ACC112 (cell line): ENCODE measurements around the gene ZNF710.
"Not testable (repeated sequence)": the region's sequence is repeated elsewhere in the genome, so short reads cannot be mapped to it uniquely, and the experiment has no call there.

Experiments
- H2AFZ ChIP-seq: fragments of 200-600 bp; sonication (generic); one replicate; pipeline ENCODE4 v1.6.0; 2017; ENCODE audit warnings: antibody characterized with exemption, low read length; ENCODE audit not compliant: unreplicated experiment
- H3K27ac ChIP-seq: fragments of 200-600 bp; sonication (generic); 2 replicates; pipeline ENCODE4 v1.5.1; 2014; ENCODE audit warnings: low read depth, mild to moderate bottlenecking, antibody characterized with exemption, low read length, moderate library complexity
- H3K27me3 ChIP-seq: fragments of 200-600 bp; sonication (generic); 2 replicates; pipeline ENCODE4 v1.6.1; 2014; ENCODE audit warnings: mild to moderate bottlenecking, antibody characterized with exemption, low read length, moderate library complexity, mixed read lengths; ENCODE audit not compliant: insufficient read depth
- H3K36me3 ChIP-seq: fragments of 200-600 bp; sonication (generic); 2 replicates; pipeline ENCODE4 v1.6.1; 2016; ENCODE audit warnings: mild to moderate bottlenecking, antibody characterized with exemption, low read length, moderate library complexity, mixed read lengths; ENCODE audit not compliant: insufficient read depth
- H3K4me1 ChIP-seq: fragments of 200-600 bp; sonication (generic); one replicate; pipeline ENCODE4 v1.6.1; 2016; ENCODE audit warnings: low read length, mixed read lengths; ENCODE audit not compliant: insufficient read depth, unreplicated experiment, control insufficient read depth
- H3K4me3 ChIP-seq: fragments of 200-600 bp; sonication (generic); 2 replicates; pipeline ENCODE4 v1.5.1; 2014; ENCODE audit warnings: mild to moderate bottlenecking, low read depth, low read length
- H3K79me2 ChIP-seq: fragments of 200-600 bp; sonication (generic); one replicate; pipeline ENCODE4 v1.6.0; 2016; ENCODE audit warnings: low read length; ENCODE audit not compliant: control insufficient read depth, unreplicated experiment, insufficient read depth

Gene ZNF710

GRCh38 chr15:90103701-90104329 lies 102.7 kb downstream of the ZNF710 start:
- Histone ChIP-seq H3K27me3 (no peaks in the 10 kb centered on the region), H3K36me3 (no peaks in the 10 kb centered on the region), H3K27ac (no peak overlapping the region), H2AFZ (no peak overlapping the region), H3K4me1 (peaks cover 30% of the 10 kb centered on the region), H3K4me3 (no peak overlapping the region), H3K79me2 (peaks cover 12% of the 10 kb centered on the region)

- Histone ChIP-seq H3K79me2 (peaks cover 12% of the 10 kb centered on the region), H2AFZ (no peak overlapping the region), H3K27ac (no peak overlapping the region), H3K36me3 (no peaks in the 10 kb centered on the region), H3K27me3 (no peaks in the 10 kb centered on the region), H3K4me3 (no peak overlapping the region), H3K4me1 (peaks cover 28% of the 10 kb centered on the region)
Measured at GRCh38 chr15:90104551-90104950, 103.4 kb downstream of the ZNF710 start.

GRCh38 chr15:90105521-90105920 lies 104.4 kb downstream of the ZNF710 start:
- peaks cover 6% of the 10 kb centered on the region for H3K79me2 ChIP-seq
- no peaks in the 10 kb centered on the region for H3K36me3 ChIP-seq
- H3K4me3 ChIP-seq: no peak overlapping the region
- H3K27me3 ChIP-seq: no peaks in the 10 kb centered on the region
- H2AFZ ChIP-seq: no peak overlapping the region
- peaks cover 18% of the 10 kb centered on the region for H3K4me1 ChIP-seq
- no peak overlapping the region for H3K27ac ChIP-seq

GRCh38 chr15:90106522-90107117 lies 105.5 kb downstream of the ZNF710 start:
- no peak overlapping the region for H3K4me3 ChIP-seq
- peaks cover 10% of the 10 kb centered on the region for H3K4me1 ChIP-seq
- peak overlapping the region; percentile 42 for H2AFZ ChIP-seq
- H3K27me3 ChIP-seq: no peaks in the 10 kb centered on the region
- H3K36me3 ChIP-seq: no peaks in the 10 kb centered on the region
- H3K27ac ChIP-seq: no peak overlapping the region
- H3K79me2 ChIP-seq: no peaks in the 10 kb centered on the region

GRCh38 chr15:90108038-90108437 lies 106.9 kb downstream of the ZNF710 start:
- not testable (repeated sequence) for H3K36me3 ChIP-seq, H3K4me1 ChIP-seq, H3K27ac ChIP-seq, H2AFZ ChIP-seq, H3K27me3 ChIP-seq, H3K4me3 ChIP-seq, H3K79me2 ChIP-seq

GRCh38 chr15:90109163-90109751 lies 108.1 kb downstream of the ZNF710 start:
- not testable (repeated sequence) for H3K79me2 ChIP-seq, H3K27ac ChIP-seq, H3K27me3 ChIP-seq, H3K4me3 ChIP-seq, H2AFZ ChIP-seq, H3K4me1 ChIP-seq, H3K36me3 ChIP-seq

GRCh38 chr15:90113166-90113565 lies 112.0 kb downstream of the ZNF710 start:
- H3K79me2 ChIP-seq: no peaks in the 10 kb centered on the region
- no peaks in the 10 kb centered on the region for H3K27me3 ChIP-seq
- H3K27ac ChIP-seq: no peak overlapping the region
- H3K4me1 ChIP-seq: no peaks in the 10 kb centered on the region
- no peak overlapping the region for H3K4me3 ChIP-seq
- H2AFZ ChIP-seq: no peak overlapping the region
- no peaks in the 10 kb centered on the region; the same call in 1 of the 2 replicates for H3K36me3 ChIP-seq

- no peaks in the 10 kb centered on the region; the same call in 1 of the 2 replicates for H3K36me3 ChIP-seq
- no peaks in the 10 kb centered on the region for H3K4me1 ChIP-seq
- no peak overlapping the region for H3K4me3 ChIP-seq
- no peak overlapping the region for H3K27ac ChIP-seq
- H3K79me2 ChIP-seq: no peaks in the 10 kb centered on the region
- H2AFZ ChIP-seq: no peak overlapping the region
- H3K27me3 ChIP-seq: no peaks in the 10 kb centered on the region
Measured at GRCh38 chr15:90114451-90114901, 113.4 kb downstream of the ZNF710 start.

- Histone ChIP-seq H3K4me3 (no peak overlapping the region), H3K4me1 (no peaks in the 10 kb centered on the region), H2AFZ (no peak overlapping the region), H3K27me3 (peaks cover 1% of the 10 kb centered on the region; the same call in 1 of the 2 replicates), H3K27ac (no peak overlapping the region), H3K36me3 (no peaks in the 10 kb centered on the region; the same call in 1 of the 2 replicates), H3K79me2 (no peaks in the 10 kb centered on the region)
Measured at GRCh38 chr15:90115783-90116182, 114.7 kb downstream of the ZNF710 start.

GRCh38 chr15:90119367-90119766 lies 118.2 kb downstream of the ZNF710 start:
- no peak overlapping the region for H2AFZ ChIP-seq
- H3K79me2 ChIP-seq: no peaks in the 10 kb centered on the region

GRCh38 chr15:90121086-90121485 lies 120.0 kb downstream of the ZNF710 start:
- Histone ChIP-seq H3K79me2 (no peaks in the 10 kb centered on the region), H3K4me1 (no peaks in the 10 kb centered on the region), H3K4me3 (no peak overlapping the region), H3K27ac (no peak overlapping the region), H3K27me3 (peaks cover 4% of the 10 kb centered on the region; the same call in 1 of the 2 replicates), H2AFZ (no peak overlapping the region), H3K36me3 (no peaks in the 10 kb centered on the region)

More at GRCh38 chr15:90119367-90119766, 118.2 kb downstream of the ZNF710 start:
- Histone ChIP-seq H3K27ac (no peak overlapping the region), H3K4me3 (no peak overlapping the region), H3K4me1 (no peaks in the 10 kb centered on the region), H3K36me3 (no peaks in the 10 kb centered on the region), H3K27me3 (peaks cover 4% of the 10 kb centered on the region; the same call in 1 of the 2 replicates)
